ENCODE data around the gene SACM1L. TPM values are rescaled to one million over a fixed set of nuclear protein-coding genes. Genes with fewer than 3 reads are reported as not detected.

Gene SACM1L
- total RNA-seq = 34.2 to 44.1 TPM (median 34.5 TPM) in 3 replicates
- long read RNA-seq, transcript SACM1L-201 (20 exons, 3,723 nt) = major isoform, 50 of 58 reads
- long read RNA-seq, partial matches to known transcripts = 1 of 58 reads
- long read RNA-seq, other reads (novel, unspliced or antisense) = 6 of 58 reads

GRCh38 chr3:45688882-45689786, at the start of gene SACM1L:
Gene SACM1L (plus strand): TSS chr3:45689396. CDS start chr3:45689466, 70 bp downstream.
- Mint-ChIP-seq H3K9me3 (ENCODE audit: low read depth) (no peaks in the 10 kb centered on the region), H3K27me3 (ENCODE audit: low read depth) (no peaks in the 10 kb centered on the region), H3K4me3 (ENCODE audit: unreplicated experiment) (peak within 1 kb of the TSS; percentile 84), H3K27ac (ENCODE audit: unreplicated experiment) (peak within 1 kb of the TSS; percentile 85), H3K4me1 (ENCODE audit: low read depth) (peaks cover 44% of the 10 kb centered on the region), H3K36me3 (ENCODE audit: low read depth) (peaks cover 7% of the 10 kb centered on the region)
- no peak for TF ChIP-seq CTCF (IDR thresholded peaks at IDR 0.05)
- DNase-seq (ENCODE audit: low spot score) = peak; percentile 99

GRCh38 chr3:45640091-45640507, 49.1 kb upstream of the SACM1L start:
- H3K4me3 Mint-ChIP-seq (ENCODE audit: unreplicated experiment) = no peak overlapping the region
- DNase-seq (ENCODE audit: low spot score) = no peak
- H3K9me3 Mint-ChIP-seq (ENCODE audit: low read depth) = no peaks in the 10 kb centered on the region
- no peak overlapping the region for H3K27ac Mint-ChIP-seq (ENCODE audit: unreplicated experiment)
- H3K27me3 Mint-ChIP-seq (ENCODE audit: low read depth) = no peaks in the 10 kb centered on the region
- TF ChIP-seq CTCF (IDR thresholded peaks at IDR 0.05) = no peak
- H3K36me3 Mint-ChIP-seq (ENCODE audit: low read depth) = no peaks in the 10 kb centered on the region
- peaks cover 59% of the 10 kb centered on the region for H3K4me1 Mint-ChIP-seq (ENCODE audit: low read depth)

GRCh38 chr3:45640724-45641361, 48.4 kb upstream of the SACM1L start:
- no peak for TF ChIP-seq CTCF (IDR thresholded peaks at IDR 0.05)
- Mint-ChIP-seq H3K9me3 (ENCODE audit: low read depth) (no peaks in the 10 kb centered on the region), H3K4me1 (ENCODE audit: low read depth) (peaks cover 59% of the 10 kb centered on the region), H3K27ac (ENCODE audit: unreplicated experiment) (no peak overlapping the region), H3K36me3 (ENCODE audit: low read depth) (no peaks in the 10 kb centered on the region), H3K4me3 (ENCODE audit: unreplicated experiment) (no peak overlapping the region), H3K27me3 (ENCODE audit: low read depth) (no peaks in the 10 kb centered on the region)
- DNase-seq (ENCODE audit: low spot score) = no peak

- Mint-ChIP-seq H3K4me3 (ENCODE audit: unreplicated experiment) (no peak overlapping the region), H3K36me3 (ENCODE audit: low read depth) (no peaks in the 10 kb centered on the region), H3K27ac (ENCODE audit: unreplicated experiment) (peak overlapping the region; percentile 76), H3K27me3 (ENCODE audit: low read depth) (no peaks in the 10 kb centered on the region), H3K4me1 (ENCODE audit: low read depth) (peaks cover 61% of the 10 kb centered on the region), H3K9me3 (ENCODE audit: low read depth) (no peaks in the 10 kb centered on the region)
- no peak for TF ChIP-seq CTCF (IDR thresholded peaks at IDR 0.05)
- DNase-seq (ENCODE audit: low spot score) = no peak
Measured at GRCh38 chr3:45641756-45642155, 47.4 kb upstream of the SACM1L start.

GRCh38 chr3:45642731-45643152, 46.5 kb upstream of the SACM1L start:
- Mint-ChIP-seq H3K27ac (ENCODE audit: unreplicated experiment) (peak overlapping the region; percentile 97), H3K4me3 (ENCODE audit: unreplicated experiment) (peak overlapping the region; percentile 21), H3K36me3 (ENCODE audit: low read depth) (no peaks in the 10 kb centered on the region), H3K27me3 (ENCODE audit: low read depth) (no peaks in the 10 kb centered on the region), H3K9me3 (ENCODE audit: low read depth) (no peaks in the 10 kb centered on the region), H3K4me1 (ENCODE audit: low read depth) (peaks cover 71% of the 10 kb centered on the region)
- no peak for TF ChIP-seq CTCF (IDR thresholded peaks at IDR 0.05)
- no peak for DNase-seq (ENCODE audit: low spot score)

All from chondrocyte (in vitro differentiated cells).